ENCODE measurements around the gene SBNO2. TPM values are rescaled to one million over a fixed set of nuclear protein-coding genes. Genes with fewer than 3 reads are reported as not detected.

Gene SBNO2
- total RNA-seq, 1 donor from 2014 or later: 3.3 TPM

DNA sequence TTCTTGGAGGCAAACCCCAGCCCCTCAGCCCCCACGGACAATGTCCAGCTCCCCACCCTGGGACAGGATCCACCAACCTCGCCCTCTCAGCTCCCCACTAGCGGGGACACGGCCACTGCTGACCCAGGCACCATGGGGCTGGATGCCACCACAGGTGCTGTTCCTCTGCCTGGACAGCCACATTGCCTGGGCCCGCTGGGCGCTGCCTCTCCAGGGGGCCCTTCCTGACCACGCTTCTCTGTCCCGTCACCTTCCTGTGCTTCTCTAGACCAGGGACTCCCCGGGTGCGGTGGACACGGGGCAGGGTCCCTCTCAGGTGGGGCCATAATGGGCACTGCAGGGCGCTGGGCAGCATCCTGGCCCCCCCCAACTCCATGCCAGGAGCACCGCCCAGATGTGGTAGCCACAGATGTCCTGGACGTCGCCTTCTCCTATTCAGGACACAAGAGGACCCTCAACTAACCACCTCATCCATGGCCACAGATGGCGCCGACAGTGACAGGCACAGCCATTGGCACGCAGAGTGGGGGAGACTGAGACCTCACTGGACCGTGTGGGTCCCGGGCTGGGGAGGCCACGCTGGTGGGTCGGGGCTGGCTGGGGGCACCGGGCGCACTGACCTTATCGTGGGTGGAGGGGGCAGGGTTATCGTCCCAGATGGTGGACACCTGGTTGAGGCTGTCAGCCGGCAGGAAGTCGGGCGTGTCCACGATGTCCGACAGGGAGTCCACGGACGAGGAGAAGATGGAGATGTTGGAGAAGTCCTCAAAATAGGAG lies 46.9 kb downstream of the SBNO2 start:
- H3K4me3 Mint-ChIP-seq: no peak overlapping the region
- Histone ChIP-seq H3K27me3 (no peaks in the 10 kb centered on the region), H3K27ac (no peak overlapping the region), H2AFZ (replicated peaks) (no peak overlapping the region), H3K4me2 (no peak overlapping the region), H3K4me1 (peaks cover 10% of the 10 kb centered on the region), H3K36me3 (no peaks in the 10 kb centered on the region), H3K4me3 (no peak overlapping the region), H3K9me3 (ENCODE audit: low read depth) (no peaks in the 10 kb centered on the region), H3K79me2 (ENCODE audit: low read depth) (no peaks in the 10 kb centered on the region), H3K9ac (no peak overlapping the region), H3F3A (ENCODE audit: low read depth) (peaks cover 6% of the 10 kb centered on the region), H4K20me1 (ENCODE audit: low read depth) (peaks cover 17% of the 10 kb centered on the region)
- H3K36me3 Mint-ChIP-seq: peaks cover 2% of the 10 kb centered on the region
- no peak for DNase-seq (ENCODE audit: low spot score)
- H3K27ac Mint-ChIP-seq: no peak overlapping the region
- TF ChIP-seq EZH2phosphoT487 (IDR thresholded peaks at IDR 0.05) (no peak), EZH2 (IDR thresholded peaks at IDR 0.05) (no peak)
- TF ChIP-seq, protein P1, sequence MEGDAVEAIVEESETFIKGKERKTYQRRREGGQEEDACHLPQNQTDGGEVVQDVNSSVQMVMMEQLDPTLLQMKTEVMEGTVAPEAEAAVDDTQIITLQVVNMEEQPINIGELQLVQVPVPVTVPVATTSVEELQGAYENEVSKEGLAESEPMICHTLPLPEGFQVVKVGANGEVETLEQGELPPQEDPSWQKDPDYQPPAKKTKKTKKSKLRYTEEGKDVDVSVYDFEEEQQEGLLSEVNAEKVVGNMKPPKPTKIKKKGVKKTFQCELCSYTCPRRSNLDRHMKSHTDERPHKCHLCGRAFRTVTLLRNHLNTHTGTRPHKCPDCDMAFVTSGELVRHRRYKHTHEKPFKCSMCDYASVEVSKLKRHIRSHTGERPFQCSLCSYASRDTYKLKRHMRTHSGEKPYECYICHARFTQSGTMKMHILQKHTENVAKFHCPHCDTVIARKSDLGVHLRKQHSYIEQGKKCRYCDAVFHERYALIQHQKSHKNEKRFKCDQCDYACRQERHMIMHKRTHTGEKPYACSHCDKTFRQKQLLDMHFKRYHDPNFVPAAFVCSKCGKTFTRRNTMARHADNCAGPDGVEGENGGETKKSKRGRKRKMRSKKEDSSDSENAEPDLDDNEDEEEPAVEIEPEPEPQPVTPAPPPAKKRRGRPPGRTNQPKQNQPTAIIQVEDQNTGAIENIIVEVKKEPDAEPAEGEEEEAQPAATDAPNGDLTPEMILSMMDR (IDR thresholded peaks at IDR 0.05): no peak
- no peaks in the 10 kb centered on the region for H3K4me1 Mint-ChIP-seq
- H3K27me3 Mint-ChIP-seq (ENCODE audit: insufficient read depth, low read depth): peaks cover 4% of the 10 kb centered on the region
- H3K9me3 Mint-ChIP-seq: no peaks in the 10 kb centered on the region

DNA sequence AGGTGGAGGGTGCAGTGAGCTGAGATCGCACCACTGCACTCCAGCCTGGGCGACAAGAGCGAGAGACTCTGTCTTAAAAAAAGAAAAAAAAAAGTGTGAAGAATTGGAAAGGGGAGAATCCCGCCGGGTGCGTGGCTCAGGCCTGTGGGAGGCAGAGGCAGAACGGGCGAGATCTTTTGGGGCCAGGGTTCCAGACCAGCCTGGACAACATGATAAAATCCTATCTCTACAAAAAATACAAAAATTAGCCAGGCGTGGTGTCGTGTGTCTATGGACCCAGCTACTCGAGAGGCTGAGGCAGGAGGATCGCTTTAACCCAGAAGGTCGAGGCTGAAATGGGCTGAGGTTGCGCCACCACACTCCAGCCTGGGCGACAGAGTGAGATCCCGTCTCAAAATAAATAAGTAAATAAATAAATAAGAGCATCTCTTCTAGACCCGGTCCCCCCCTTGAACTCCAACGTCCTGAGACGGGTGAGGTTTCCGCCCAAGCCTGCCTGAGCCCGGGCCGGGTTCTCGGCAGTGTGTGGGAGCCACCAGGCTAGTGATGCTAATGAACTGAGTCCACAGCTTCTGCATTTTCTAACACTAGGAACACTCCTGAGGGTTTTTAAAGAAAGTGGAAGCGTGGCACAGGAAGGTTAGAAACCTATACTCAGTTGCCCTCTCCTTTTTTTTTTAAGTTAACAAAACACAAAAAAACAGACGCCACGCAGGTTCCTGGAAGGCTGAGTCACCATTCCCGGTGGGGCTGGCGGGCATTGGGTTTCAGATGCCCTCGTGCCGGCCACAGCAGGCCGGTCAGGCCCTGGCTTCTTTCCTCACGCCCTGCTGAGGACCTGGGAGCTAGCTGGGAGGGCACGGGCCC lies 48.2 kb downstream of the SBNO2 start:
- Mint-ChIP-seq H3K27ac (no peak overlapping the region), H3K27me3 (ENCODE audit: insufficient read depth, low read depth) (peaks cover 4% of the 10 kb centered on the region), H3K36me3 (peaks cover 7% of the 10 kb centered on the region), H3K4me1 (no peaks in the 10 kb centered on the region), H3K9me3 (no peaks in the 10 kb centered on the region), H3K4me3 (no peak overlapping the region)
- Histone ChIP-seq H3K27me3 (no peaks in the 10 kb centered on the region), H3F3A (ENCODE audit: low read depth) (no peaks in the 10 kb centered on the region), H3K4me3 (no peak overlapping the region), H3K9ac (no peak overlapping the region), H3K4me2 (no peak overlapping the region), H3K79me2 (ENCODE audit: low read depth) (no peaks in the 10 kb centered on the region), H3K36me3 (no peaks in the 10 kb centered on the region), H2AFZ (replicated peaks) (no peak overlapping the region), H3K27ac (no peak overlapping the region), H3K4me1 (no peaks in the 10 kb centered on the region), H3K9me3 (ENCODE audit: low read depth) (no peaks in the 10 kb centered on the region), H4K20me1 (ENCODE audit: low read depth) (peaks cover 11% of the 10 kb centered on the region)
- TF ChIP-seq, protein P1 (IDR thresholded peaks at IDR 0.05): no peak
- TF ChIP-seq EZH2phosphoT487 (IDR thresholded peaks at IDR 0.05): no peak
- TF ChIP-seq EZH2 (IDR thresholded peaks at IDR 0.05): no peak
- DNase-seq (ENCODE audit: low spot score): no peak

GRCh38 chr19:1123885-1124677 lies 50.0 kb downstream of the SBNO2 start:
- Histone ChIP-seq H3K4me1 (no peaks in the 10 kb centered on the region), H4K20me1 (ENCODE audit: low read depth) (peaks cover 8% of the 10 kb centered on the region), H2AFZ (replicated peaks) (no peak overlapping the region), H3K79me2 (ENCODE audit: low read depth) (no peaks in the 10 kb centered on the region), H3K36me3 (no peaks in the 10 kb centered on the region), H3K9ac (no peak overlapping the region), H3K4me3 (no peak overlapping the region), H3K27me3 (no peaks in the 10 kb centered on the region), H3K4me2 (no peak overlapping the region), H3K27ac (no peak overlapping the region), H3K9me3 (ENCODE audit: low read depth) (no peaks in the 10 kb centered on the region), H3F3A (ENCODE audit: low read depth) (no peaks in the 10 kb centered on the region)
- Mint-ChIP-seq H3K36me3 (peaks cover 7% of the 10 kb centered on the region), H3K27me3 (ENCODE audit: insufficient read depth, low read depth) (peaks cover 2% of the 10 kb centered on the region), H3K4me3 (no peak overlapping the region), H3K27ac (no peak overlapping the region), H3K4me1 (no peaks in the 10 kb centered on the region), H3K9me3 (no peaks in the 10 kb centered on the region)
- TF ChIP-seq EZH2 (IDR thresholded peaks at IDR 0.05) (no peak), EZH2phosphoT487 (IDR thresholded peaks at IDR 0.05) (no peak)
- TF ChIP-seq, protein P1 (IDR thresholded peaks at IDR 0.05): no peak
- no peak for DNase-seq (ENCODE audit: low spot score)

Data from neural progenitor cell (in vitro differentiated cells).